GM21825 (cell line): ENCODE data around the gene MAGEA9.
"Not testable (repeated sequence)": the region's sequence is repeated elsewhere in the genome, so short reads cannot be mapped to it uniquely, and the experiment has no call there.

ENCODE experiments used
- ATAC-seq: cut with Tn5 transposase; IDR thresholded peaks from one replicate; pipeline ENCODE4 v1.9.1; 2021; ENCODE audit warnings: mild to moderate bottlenecking, moderate library complexity; ENCODE audit not compliant: unreplicated experiment

MAGEA9 gene

DNA sequence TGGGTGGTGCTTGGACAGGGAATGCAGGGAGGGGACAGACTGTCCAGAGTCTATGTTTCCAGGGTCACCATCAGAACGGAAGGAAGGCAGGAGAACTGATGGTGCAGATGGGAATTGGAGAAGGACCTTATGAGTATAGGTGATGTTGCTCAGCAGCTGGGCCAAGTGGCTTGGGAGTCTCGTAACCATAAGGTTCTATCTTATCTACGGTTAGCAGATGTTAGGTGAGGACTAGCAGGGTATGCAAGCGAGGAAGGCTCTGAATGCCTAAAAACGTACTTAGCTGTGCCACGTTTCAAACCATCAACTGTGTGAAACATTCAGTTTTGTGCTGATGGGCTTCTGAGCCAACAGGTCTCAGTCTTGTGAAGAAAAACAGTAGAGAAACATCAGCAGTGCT, 22.4 kb downstream of the MAGEA9 start:
- ATAC-seq, result no peak

- no peak for ATAC-seq
These were observed 26.2 kb downstream of the MAGEA9 start for GRCh38 chrX:149807747-149808458.

DNA sequence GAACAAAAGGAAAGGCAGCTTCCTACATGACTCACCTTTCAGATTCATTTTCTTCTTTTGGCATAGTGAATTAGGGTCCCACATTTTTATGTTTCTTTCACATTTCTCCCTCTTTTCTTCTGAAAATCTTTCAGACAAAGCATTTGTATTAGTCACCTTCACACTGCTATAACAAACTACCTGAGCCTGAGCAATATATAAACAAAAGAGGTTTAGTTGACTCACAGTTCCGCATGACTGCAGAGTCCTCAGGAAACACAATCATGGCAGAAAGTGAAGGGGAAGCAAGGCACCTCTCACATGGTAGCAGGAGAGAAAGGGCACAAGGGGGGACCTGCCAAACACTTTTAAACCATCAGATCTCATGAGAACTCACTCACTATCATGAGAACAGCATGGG, 36.9 kb downstream of the MAGEA9 start:
- ATAC-seq, result no peak

DNA sequence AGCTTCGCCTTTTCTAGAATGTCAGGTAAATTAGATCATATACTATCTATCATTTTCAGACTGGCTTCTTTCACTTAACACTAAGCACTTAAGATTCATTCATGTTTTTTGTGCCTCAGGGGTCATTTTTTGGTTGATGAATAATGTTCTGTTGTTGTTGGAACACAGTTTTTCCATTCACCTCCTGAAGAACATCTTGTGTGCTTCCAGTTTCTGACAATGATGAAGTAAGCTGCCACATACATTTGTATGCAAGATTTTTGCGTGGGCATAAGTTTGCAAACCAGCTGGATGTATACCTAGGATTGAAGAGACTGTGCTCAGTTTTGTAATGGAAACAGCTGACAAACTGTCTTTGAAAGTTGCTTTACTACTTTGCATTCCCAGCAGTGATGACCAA, 37.6 kb downstream of the MAGEA9 start:
- ATAC-seq, result no peak

DNA sequence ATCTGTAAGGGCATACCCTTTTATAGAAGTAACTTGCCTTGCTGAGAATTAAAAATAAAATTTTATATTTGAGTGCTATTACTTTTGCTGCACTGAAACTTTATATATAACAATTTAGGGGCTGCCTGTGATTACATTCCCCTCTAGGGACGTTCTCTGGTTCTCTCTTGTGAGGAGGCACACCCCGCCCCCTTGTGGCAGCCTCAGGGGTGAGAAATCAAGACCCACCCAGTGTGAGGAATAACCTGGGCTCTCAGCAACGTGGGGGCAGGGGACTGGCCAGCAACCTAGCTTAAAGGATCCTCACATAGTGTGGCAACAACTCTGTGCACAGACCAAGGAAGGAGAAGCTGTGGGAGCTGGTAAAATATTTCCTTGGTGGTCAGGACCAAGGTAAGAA, 43.7 kb downstream of the MAGEA9 start:
- no peak for ATAC-seq

DNA sequence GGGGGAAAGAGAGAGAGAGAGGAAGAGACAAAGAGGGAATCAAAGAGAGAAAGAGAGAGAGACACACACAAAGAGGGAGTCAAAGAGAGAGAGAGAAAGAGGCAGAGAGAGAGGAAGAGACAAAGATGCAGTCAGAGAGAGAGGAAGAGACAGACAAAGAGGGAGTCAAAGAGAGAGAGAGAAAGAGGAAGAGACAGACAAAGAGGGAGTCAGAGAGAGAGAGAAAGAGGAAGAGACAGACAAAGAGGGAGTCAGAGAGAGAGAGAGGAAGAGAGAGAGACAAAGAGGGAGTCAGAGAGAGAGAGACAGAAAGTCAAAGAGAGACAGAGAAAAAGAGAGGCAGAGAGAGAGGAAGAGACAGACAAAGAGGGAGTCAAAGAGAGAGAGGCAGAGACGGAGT, 45.5 kb downstream of the MAGEA9 start:
- ATAC-seq, result no peak

DNA sequence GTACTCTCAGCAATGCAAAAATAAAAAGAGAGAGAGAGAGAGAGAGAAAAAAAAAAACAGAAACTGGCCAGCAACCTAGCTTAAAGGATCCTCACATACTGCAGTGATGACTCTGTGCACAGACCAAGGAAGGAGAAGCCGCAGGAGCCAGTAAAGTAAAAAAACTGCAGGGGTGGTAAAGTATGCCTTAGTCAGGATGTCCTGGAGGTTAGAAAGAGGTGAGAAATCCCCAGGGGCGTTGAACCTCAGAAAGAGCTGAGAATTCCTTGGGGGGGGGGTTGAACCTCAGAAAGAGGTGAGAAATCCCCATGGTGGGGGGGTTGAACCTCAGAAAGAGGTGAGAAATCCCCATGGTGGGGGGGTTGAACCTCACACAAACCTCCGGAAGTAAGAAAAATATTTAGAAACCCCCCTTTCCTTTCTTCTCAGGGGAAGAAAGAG, 48.0 kb downstream of the MAGEA9 start:
- peak; percentile 50 for ATAC-seq

- ATAC-seq, result peak; percentile 65
These were observed 48.6 kb downstream of the MAGEA9 start for GRCh38 chrX:149830192-149830873.

DNA sequence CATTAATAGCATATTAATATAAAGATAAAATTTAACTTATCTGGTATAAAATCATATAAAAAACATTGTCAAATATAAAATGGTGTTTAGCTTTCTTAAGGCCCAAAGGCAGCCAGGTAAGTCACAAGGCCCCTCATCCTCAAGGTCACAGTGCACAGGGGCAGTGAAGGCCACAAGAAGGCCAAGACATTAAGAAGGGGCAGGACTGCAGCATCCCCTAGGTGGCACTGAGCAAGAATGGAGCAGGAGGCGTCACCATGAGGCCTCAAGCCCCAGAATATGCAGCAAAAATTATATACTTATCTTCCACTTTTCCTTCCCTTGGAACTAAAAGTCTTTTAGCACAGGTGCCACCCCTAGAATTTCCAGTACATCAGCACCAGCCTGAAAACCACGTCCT, 49.7 kb downstream of the MAGEA9 start:
- no peak for ATAC-seq

GRCh38 chrX:149836728-149837127, 55.0 kb downstream of the MAGEA9 start:
- not testable (repeated sequence) for ATAC-seq

DNA sequence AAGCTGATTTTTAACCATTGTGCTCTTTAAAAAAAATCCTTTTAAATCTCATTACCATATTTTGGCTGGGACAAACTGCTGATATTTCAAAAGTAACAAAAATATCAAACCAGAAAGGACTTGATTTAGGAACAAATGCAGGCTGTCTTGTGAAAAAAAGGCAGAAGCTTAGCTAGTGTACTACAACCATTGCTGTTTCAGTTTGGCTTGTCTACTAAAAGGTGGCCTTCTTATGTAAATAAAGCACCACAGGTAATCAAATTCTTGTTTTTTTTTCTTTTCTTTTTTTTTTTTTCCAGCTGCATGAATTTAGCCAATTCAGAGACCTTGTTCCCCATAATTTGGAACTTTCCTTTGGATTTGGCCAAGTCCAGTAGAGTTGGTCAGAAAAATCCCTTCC, 55.4 kb downstream of the MAGEA9 start:
- ATAC-seq, result no peak
